ENCODE results near the gene KIF25.

KIF25 gene

DNA sequence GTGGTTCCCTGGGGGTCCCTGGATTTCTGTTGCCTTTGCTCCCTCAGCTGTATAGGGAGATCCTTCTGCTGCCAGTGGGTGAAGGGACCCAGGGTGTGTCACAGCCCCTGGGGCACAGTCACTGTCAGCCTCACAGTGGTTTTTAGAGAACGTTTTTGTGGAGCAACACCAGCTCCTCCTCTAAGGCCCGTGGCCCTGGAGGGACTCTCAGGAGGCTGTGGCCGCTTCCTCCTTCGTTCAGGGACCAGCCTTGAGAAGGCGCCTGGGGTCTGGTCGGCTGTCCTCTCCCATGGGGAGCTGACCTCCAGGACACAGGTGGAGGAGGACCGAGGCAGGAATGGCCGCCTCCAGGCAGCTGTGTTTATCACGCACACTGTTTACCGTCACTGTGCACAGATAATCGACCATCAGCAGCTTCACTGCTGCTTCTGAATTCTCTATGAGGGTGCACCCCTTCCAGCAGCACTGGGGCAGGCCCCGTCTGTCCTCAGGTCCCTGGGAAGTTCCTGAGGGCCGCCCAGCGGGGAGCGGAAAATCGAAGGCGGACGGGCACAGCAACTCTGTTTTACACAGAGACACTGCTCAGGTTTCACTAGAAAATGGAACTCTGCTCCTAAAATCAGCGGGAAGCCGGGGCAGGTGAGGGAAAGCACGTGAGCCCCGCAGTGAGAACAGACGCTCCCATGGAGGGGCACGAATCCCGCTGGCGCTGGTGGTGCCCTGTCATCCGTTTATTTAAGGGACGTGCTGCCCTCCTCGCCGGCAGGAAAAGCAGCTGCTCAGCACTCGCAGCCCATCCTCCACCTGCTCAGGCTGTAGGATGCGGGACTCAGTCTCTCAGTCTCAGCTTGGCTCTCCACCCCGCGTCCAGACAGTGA is 92.0 kb downstream of the KIF25 start:
- TF ChIP-seq ARNTL (CRISPR knock-in tag; IDR thresholded peaks at IDR 0.05; ENCODE audit: borderline replicate concordance, low read depth) (no peak), OSR1 (CRISPR knock-in tag; IDR thresholded peaks at IDR 0.05) (no peak)
- no peak for ATAC-seq

GRCh38 chr6:168090064-168090690 is 92.7 kb downstream of the KIF25 start:
- TF ChIP-seq SNAI2 (CRISPR knock-in tag; IDR thresholded peaks at IDR 0.05) = no peak
- TF ChIP-seq TOX (CRISPR knock-in tag; IDR thresholded peaks at IDR 0.05; ENCODE audit: borderline replicate concordance) = no peak
- TF ChIP-seq ZFP30 (CRISPR knock-in tag; IDR thresholded peaks at IDR 0.05) = no peak
- no peak for TF ChIP-seq ESRRG (CRISPR knock-in tag; IDR thresholded peaks at IDR 0.05)
- TF ChIP-seq RARB (CRISPR knock-in tag; IDR thresholded peaks at IDR 0.05) = no peak
- no peak for TF ChIP-seq PPARA (CRISPR knock-in tag; IDR thresholded peaks at IDR 0.05; ENCODE audit: borderline replicate concordance)
- TF ChIP-seq ZNF565 (CRISPR knock-in tag; conservative IDR thresholded peaks at IDR 0.05; ENCODE audit: low read depth) = no peak
- TF ChIP-seq ZNF70 (CRISPR knock-in tag; IDR thresholded peaks at IDR 0.05) = no peak
- no peak for TF ChIP-seq GLIS3 (CRISPR knock-in tag; IDR thresholded peaks at IDR 0.05)
- TF ChIP-seq ZNF8 (CRISPR knock-in tag; IDR thresholded peaks at IDR 0.05) = no peak
- TF ChIP-seq BACH2 (CRISPR knock-in tag; IDR thresholded peaks at IDR 0.05; ENCODE audit: borderline replicate concordance) = no peak
- TF ChIP-seq, protein P1, sequence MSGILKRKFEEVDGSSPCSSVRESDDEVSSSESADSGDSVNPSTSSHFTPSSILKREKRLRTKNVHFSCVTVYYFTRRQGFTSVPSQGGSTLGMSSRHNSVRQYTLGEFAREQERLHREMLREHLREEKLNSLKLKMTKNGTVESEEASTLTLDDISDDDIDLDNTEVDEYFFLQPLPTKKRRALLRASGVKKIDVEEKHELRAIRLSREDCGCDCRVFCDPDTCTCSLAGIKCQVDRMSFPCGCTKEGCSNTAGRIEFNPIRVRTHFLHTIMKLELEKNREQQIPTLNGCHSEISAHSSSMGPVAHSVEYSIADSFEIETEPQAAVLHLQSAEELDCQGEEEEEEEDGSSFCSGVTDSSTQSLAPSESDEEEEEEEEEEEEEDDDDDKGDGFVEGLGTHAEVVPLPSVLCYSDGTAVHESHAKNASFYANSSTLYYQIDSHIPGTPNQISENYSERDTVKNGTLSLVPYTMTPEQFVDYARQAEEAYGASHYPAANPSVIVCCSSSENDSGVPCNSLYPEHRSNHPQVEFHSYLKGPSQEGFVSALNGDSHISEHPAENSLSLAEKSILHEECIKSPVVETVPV (CRISPR knock-in tag; IDR thresholded peaks at IDR 0.05) = no peak
- TF ChIP-seq PATZ1 (CRISPR knock-in tag; IDR thresholded peaks at IDR 0.05; ENCODE audit: borderline replicate concordance) = no peak
- no peak for ATAC-seq

DNA sequence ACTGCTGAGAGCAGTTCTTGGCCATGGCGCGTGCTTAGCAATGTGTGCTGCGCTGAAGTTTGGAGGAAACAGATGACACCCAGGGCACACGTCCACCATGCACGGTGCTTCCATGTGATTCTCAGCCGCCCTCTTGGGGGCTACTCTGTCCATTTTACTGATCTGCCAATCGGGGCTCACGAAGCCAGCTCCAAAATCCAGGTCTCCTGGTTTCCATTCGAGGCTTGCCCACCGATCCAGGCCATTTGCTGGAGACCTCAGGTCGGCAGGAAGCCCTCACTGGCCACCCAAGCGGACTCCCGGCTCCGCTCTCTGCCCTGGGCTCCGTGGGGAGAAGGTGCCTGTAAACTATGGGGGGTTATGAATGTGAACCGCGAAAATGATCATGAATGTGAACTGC is 93.2 kb downstream of the KIF25 start:
- ATAC-seq = no peak
- TF ChIP-seq, protein P1 (CRISPR knock-in tag; IDR thresholded peaks at IDR 0.05) = no peak
- TF ChIP-seq ZNF8 (CRISPR knock-in tag; IDR thresholded peaks at IDR 0.05) (no peak), PPARA (CRISPR knock-in tag; IDR thresholded peaks at IDR 0.05; ENCODE audit: borderline replicate concordance) (no peak), RARB (CRISPR knock-in tag; IDR thresholded peaks at IDR 0.05) (no peak), TOX (CRISPR knock-in tag; IDR thresholded peaks at IDR 0.05; ENCODE audit: borderline replicate concordance) (no peak), POU6F1 (CRISPR knock-in tag; IDR thresholded peaks at IDR 0.05; ENCODE audit: borderline replicate concordance, low read depth) (no peak), ZC3H10 (CRISPR knock-in tag; IDR thresholded peaks at IDR 0.05) (no peak), PATZ1 (CRISPR knock-in tag; IDR thresholded peaks at IDR 0.05; ENCODE audit: borderline replicate concordance) (no peak), GLIS3 (CRISPR knock-in tag; IDR thresholded peaks at IDR 0.05) (no peak), ZNF70 (CRISPR knock-in tag; IDR thresholded peaks at IDR 0.05) (no peak), ESRRG (CRISPR knock-in tag; IDR thresholded peaks at IDR 0.05) (no peak), ISL1 (CRISPR knock-in tag; IDR thresholded peaks at IDR 0.05) (no peak), ARNTL (CRISPR knock-in tag; IDR thresholded peaks at IDR 0.05; ENCODE audit: borderline replicate concordance, low read depth) (no peak), TCF4 (CRISPR knock-in tag; IDR thresholded peaks at IDR 0.05; ENCODE audit: borderline replicate concordance) (no peak), SNAI2 (CRISPR knock-in tag; IDR thresholded peaks at IDR 0.05) (no peak), BACH2 (CRISPR knock-in tag; IDR thresholded peaks at IDR 0.05; ENCODE audit: borderline replicate concordance) (no peak)
- TF ChIP-seq, protein P2, sequence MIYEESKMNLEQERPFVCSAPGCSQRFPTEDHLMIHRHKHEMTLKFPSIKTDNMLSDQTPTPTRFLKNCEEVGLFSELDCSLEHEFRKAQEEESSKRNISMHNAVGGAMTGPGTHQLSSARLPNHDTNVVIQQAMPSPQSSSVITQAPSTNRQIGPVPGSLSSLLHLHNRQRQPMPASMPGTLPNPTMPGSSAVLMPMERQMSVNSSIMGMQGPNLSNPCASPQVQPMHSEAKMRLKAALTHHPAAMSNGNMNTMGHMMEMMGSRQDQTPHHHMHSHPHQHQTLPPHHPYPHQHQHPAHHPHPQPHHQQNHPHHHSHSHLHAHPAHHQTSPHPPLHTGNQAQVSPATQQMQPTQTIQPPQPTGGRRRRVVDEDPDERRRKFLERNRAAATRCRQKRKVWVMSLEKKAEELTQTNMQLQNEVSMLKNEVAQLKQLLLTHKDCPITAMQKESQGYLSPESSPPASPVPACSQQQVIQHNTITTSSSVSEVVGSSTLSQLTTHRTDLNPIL (CRISPR knock-in tag; IDR thresholded peaks at IDR 0.05; ENCODE audit: low read depth) = no peak
- TF ChIP-seq, protein P3, sequence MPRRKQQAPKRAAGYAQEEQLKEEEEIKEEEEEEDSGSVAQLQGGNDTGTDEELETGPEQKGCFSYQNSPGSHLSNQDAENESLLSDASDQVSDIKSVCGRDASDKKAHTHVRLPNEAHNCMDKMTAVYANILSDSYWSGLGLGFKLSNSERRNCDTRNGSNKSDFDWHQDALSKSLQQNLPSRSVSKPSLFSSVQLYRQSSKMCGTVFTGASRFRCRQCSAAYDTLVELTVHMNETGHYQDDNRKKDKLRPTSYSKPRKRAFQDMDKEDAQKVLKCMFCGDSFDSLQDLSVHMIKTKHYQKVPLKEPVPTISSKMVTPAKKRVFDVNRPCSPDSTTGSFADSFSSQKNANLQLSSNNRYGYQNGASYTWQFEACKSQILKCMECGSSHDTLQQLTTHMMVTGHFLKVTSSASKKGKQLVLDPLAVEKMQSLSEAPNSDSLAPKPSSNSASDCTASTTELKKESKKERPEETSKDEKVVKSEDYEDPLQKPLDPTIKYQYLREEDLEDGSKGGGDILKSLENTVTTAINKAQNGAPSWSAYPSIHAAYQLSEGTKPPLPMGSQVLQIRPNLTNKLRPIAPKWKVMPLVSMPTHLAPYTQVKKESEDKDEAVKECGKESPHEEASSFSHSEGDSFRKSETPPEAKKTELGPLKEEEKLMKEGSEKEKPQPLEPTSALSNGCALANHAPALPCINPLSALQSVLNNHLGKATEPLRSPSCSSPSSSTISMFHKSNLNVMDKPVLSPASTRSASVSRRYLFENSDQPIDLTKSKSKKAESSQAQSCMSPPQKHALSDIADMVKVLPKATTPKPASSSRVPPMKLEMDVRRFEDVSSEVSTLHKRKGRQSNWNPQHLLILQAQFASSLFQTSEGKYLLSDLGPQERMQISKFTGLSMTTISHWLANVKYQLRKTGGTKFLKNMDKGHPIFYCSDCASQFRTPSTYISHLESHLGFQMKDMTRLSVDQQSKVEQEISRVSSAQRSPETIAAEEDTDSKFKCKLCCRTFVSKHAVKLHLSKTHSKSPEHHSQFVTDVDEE (CRISPR knock-in tag; IDR thresholded peaks at IDR 0.05) = no peak
